GM19099 (cell line): Measurements from ENCODE around the gene RING1.

Experiments
- POLR2A ChIP-seq: IDR thresholded peaks from 3 replicates; pipeline ENCODE4 v1.6.1; 2011; ENCODE audit warnings: low read depth; ENCODE audit not compliant: insufficient read length; ENCODE audit errors: extremely low read depth

RING1 gene

DNA sequence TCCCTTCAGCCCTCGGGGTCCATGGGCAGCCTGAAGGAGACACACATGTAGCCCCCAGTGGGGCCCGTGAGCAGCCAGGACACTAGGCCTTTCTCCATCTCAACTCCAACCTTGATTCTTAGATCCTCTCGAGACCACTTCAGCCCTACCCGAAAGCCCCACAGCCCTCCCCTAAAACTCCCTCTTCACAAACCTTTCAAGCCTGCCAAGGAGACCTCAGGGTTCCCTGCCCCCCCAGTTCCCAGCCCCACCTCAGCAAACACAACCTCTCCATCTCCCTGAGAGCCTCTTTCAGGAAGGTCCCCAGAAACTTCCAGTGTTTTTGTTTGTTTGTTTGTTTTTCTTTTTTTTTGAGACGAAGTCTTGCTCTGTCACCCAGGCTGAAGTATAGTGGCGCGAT, 27.2 kb upstream of the RING1 start:
- no peak for TF ChIP-seq POLR2A

GRCh38 chr6:33183071-33183683, 25.1 kb upstream of the RING1 start:
- no peak for TF ChIP-seq POLR2A

- TF ChIP-seq POLR2A, result no peak
Measured at GRCh38 chr6:33185190-33185589, 23.1 kb upstream of the RING1 start.

GRCh38 chr6:33185654-33186187, 22.6 kb upstream of the RING1 start:
- no peak for TF ChIP-seq POLR2A

DNA sequence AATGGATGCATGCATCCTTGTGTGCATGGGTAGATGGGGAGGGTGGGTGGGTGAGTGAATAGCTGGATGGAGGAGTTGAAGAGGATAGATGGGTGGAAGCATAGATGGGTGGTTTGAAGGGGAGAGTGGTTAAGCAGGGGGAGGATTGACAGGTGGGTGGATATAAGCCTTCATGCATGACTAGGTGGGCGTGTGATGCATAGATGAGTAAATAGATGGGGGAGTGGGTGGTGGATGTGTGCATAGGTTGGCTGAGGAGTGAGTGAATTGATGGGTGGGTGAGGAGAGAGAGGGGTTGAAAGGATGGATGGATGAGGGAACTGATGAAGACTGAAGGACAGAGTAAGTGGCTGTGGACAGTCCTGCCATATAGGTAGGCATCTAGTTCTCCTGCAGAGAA, 20.5 kb upstream of the RING1 start:
- no peak for TF ChIP-seq POLR2A

- TF ChIP-seq POLR2A, result no peak
Measured at GRCh38 chr6:33189164-33189563, 19.1 kb upstream of the RING1 start.

- no peak for TF ChIP-seq POLR2A
Measured at GRCh38 chr6:33189625-33190448, 18.5 kb upstream of the RING1 start.

GRCh38 chr6:33190504-33191107, 17.7 kb upstream of the RING1 start:
- TF ChIP-seq POLR2A, result no peak

DNA sequence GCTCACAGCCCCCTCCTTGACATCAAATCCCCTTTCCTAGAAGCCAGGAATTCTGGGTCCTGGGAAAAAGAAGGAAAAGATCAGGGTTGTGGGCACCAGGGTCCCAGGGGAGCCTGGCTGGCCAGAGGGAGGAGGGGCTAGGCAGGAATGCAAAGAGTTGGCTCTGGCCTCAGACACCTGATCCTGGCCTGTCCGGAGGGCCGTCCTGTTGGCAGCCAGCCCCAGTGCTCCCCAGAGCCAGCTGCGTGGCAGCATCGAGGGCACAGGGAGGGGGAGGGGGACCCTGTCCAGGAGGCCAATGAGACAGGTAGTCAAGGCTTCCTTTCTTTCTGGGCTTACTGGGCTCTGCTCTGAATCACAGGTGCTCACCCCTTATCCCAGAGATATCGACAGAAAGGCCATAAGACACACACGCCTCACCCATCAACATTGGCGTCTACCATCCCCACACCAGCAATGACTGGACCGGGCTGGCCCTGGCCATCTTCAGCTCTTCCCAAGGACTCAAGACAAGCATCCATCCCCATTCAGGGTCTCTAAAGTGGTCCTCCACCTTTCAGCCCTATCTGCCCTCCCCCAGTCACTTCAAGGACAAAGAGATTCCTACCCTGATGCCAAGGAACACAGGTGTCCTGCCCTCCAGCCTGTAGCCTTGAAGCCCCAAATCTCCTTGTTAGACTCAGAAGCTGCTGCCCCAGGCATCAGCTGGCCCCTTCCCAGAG, 16.8 kb upstream of the RING1 start:
- no peak for TF ChIP-seq POLR2A

GRCh38 chr6:33192105-33192646, 16.1 kb upstream of the RING1 start, which contains the start of gene COL11A2:
TSS of gene COL11A2 (minus strand) at chr6:33192467. CDS start at chr6:33192240, 227 bp downstream.
- no peak for TF ChIP-seq POLR2A

- no peak for TF ChIP-seq POLR2A
Measured at GRCh38 chr6:33192671-33193602, 15.4 kb upstream of the RING1 start.

DNA sequence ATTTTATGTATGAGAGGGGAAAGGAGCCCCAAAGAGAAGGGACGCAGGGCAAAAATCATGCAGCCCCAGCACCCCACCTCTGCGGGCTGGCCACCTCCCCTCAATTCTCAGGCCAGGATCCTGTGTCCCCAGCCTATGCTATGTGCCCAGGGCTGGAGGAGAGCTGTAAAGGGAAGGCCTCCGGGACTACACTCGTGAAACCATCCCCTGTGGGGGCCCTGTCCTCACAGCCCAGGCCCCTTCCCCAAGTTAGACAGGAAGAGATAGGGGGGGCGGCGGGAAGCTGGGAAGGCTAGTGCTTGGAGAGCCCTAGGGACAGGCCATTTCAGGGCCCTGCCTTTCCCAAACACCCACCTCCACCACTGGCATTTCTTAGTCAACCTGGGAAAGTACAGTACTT, 14.7 kb upstream of the RING1 start:
- TF ChIP-seq POLR2A, result no peak

- TF ChIP-seq POLR2A, result no peak
Measured at GRCh38 chr6:33194431-33194979, 13.8 kb upstream of the RING1 start.

- no peak for TF ChIP-seq POLR2A
Measured at GRCh38 chr6:33195304-33196165, 12.8 kb upstream of the RING1 start.
